Sigmoid colon (tissue), 7 donors: Measurements from ENCODE around the gene GPR42. TPM values are rescaled to one million over a fixed set of nuclear protein-coding genes. Genes with fewer than 3 reads are reported as not detected.
"Not testable (repeated sequence)": the region's sequence is repeated elsewhere in the genome, so short reads cannot be mapped to it uniquely, and the experiment has no call there.

Experiments
- DNase-seq: peaks from one replicate; pipeline ENCODE4 v3.0.0-alpha.2; 2019
- H3K27ac ChIP-seq, 4 donors: fragments of 200-600 bp; sonication (generic); one replicate each; pipeline ENCODE4 v1.5.1; 2016 to 2019; ENCODE audit warnings: mild to moderate bottlenecking in 1 of 4
- H3K27me3 ChIP-seq, 3 donors: fragments of 200-600 bp; sonication (generic); one replicate each; pipeline ENCODE4 v1.5.1; 2019; ENCODE audit warnings: mild to moderate bottlenecking in 1 of 3
- H3K36me3 ChIP-seq, 4 donors: fragments of 200-600 bp; sonication (generic); one replicate each; pipeline ENCODE4 v1.5.1; 2016 to 2019
- H3K4me1 ChIP-seq, 4 donors: fragments of 200-600 bp; sonication (generic); one replicate each; pipeline ENCODE4 v1.5.1; 2017 to 2019
- H3K4me3 ChIP-seq, 4 donors: fragments of 200-600 bp; sonication (generic); one replicate each; pipeline ENCODE4 v1.5.1; 2017 to 2019; ENCODE audit warnings: mild to moderate bottlenecking in 2 of 4, moderate library complexity in 1 of 4
- H3K9me3 ChIP-seq, 4 donors: fragments of 200-600 bp in 3 of 4; sonication (generic) in 3 of 4; one replicate each; pipeline versions ENCODE4 v1.5.1 to v1.6.1; 2013 to 2019
- CTCF ChIP-seq, 4 experiments: fragments of 450-650 bp in 3 of 4; fragments of 200-600 bp in 1 of 4; IDR thresholded peaks; one replicate each; pipeline ENCODE4 v1.5.1; 2016 to 2019; ENCODE audit warnings: antibody characterized with exemption in 4 of 4, mild to moderate bottlenecking in 3 of 4, moderate library complexity in 2 of 4
- EP300 ChIP-seq, 4 donors: sonication (generic); formaldehyde crosslinking; IDR thresholded peaks; one replicate each; pipeline ENCODE4 v1.6.1; 2017; ENCODE audit warnings: antibody characterized with exemption in 4 of 4
- POLR2A ChIP-seq, 2 donors: fragments of 450-650 bp; IDR thresholded peaks; one replicate each; pipeline ENCODE4 v1.6.1; 2016; ENCODE audit warnings: antibody characterized with exemption in 2 of 2, mild to moderate bottlenecking in 2 of 2, moderate library complexity in 2 of 2
- POLR2AphosphoS5 ChIP-seq, 4 donors: sonication (generic); formaldehyde crosslinking; IDR thresholded peaks; one replicate each; pipeline ENCODE4 v1.6.1; 2017; ENCODE audit warnings: antibody characterized with exemption in 4 of 4
- WGBS, 2 donors: extraction: QIAGEN DNeasy Blood & Tissue Kit; methylation state at CpG; one replicate each; pipeline ENCODE4 v1.1.7; 2013; 5-methylcytosine and 5-hydroxymethylcytosine counted together
- intact Hi-C: fragments of 100-400 bp; cut with DNase I; formaldehyde crosslinking; loops from one replicate; pipeline ENCODE4 v1.15.1; 2023
- polyA plus RNA-seq, 3 donors: library from polyadenylated mRNA; stranded (reverse); fragments of 200-250 nt; gene quantifications; one replicate each; pipeline ENCODE4 v1.2.3, GENCODE V29; 2013
- total RNA-seq, 4 donors: library from RNA; depleted of rRNA; stranded (reverse); fragments of >200 nt; gene quantifications; one replicate each; pipeline ENCODE4 v1.1.0, GENCODE V29; 2016
- donor health status: healthy with polysubstance abuse.
- donor health status: Bipolar disorder and iron deficiency.
- donor health status: healthy.

Gene GPR42
- total and polyA plus RNA-seq, 7 donors, result 0.17 to 0.83 (median 0.31) TPM; not detected in 3

DNA sequence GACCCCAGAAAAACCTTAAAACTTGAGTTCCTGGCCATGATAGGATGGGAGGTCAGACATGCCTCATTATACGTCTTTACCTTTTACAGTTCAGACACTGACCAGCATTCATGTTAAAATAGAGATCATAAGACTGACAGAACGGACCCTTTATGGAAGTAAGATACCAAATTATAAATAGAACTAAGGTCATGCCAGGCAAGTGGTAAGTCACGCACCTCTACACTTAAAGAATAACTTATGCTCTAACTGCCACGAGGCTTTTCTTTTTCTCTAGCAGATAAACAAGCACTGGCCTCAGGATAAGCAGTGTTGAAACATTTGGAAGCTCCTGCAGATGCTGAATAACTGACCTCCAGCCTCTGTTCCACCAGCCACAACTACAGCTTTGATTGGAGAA lies 28.4 kb downstream of the GPR42 start:
- no peaks in the 10 kb centered on the region for H3K27me3 ChIP-seq
- intact Hi-C loops, result no loop called here
- H3K4me1 ChIP-seq, result peaks cover 0 to 16% (median 4%) of the 10 kb centered on the region in 4 donors
- no peak for DNase-seq
- H3K36me3 ChIP-seq, result no peaks in the 10 kb centered on the region
- no peak for TF ChIP-seq EP300 (IDR thresholded peaks at IDR 0.05)
- TF ChIP-seq POLR2AphosphoS5 (IDR thresholded peaks at IDR 0.05), result no peak
- TF ChIP-seq POLR2A (IDR thresholded peaks at IDR 0.05), result no peak
- no peak for TF ChIP-seq CTCF (IDR thresholded peaks at IDR 0.05)
- H3K9me3 ChIP-seq, result no peaks in the 10 kb centered on the region
- WGBS, 2 donors, result 77 to 78% methylated on average over 4 of the region's 4 CpGs
- no peak overlapping the region for H3K4me3 ChIP-seq
- no peak overlapping the region for H3K27ac ChIP-seq

DNA sequence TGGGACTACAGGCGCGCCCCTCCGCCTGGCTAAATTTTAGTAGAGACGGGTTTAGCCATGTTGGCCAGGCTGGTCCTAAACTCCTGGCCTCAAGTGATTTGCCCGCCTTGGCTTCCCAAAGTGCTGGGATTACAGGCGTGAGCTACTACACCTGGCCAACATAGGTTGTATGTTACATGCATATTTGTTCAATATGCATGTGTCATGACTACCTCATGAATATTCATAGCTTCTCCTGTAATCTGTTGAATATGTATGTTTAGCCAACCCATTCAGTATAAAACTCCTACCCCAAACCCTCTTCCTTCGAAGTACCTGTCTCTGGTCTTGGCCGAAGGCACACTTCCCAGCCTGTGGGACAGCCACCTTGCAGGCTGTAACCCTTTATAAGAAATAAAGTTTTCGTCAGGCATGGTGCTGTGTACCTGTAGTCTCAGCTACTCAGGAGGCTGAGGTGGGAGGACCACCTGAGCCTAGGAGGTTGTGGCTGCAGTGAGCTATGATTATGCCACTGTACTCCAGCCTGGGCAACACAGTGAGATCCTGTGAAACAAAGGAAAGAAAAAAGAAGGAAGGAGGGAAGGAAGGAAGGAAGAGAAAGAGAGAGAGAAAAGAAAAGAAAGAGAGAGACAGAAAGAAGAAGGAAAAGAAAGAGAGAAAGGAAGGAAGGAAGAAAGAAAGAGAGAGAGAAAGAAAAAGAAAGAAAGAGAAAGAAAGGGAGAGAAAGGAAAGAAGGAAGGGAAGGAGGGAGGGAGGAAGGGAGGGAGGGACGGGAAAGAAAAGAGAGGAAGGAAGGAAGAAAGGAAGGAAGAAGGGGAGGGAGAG lies 29.3 kb downstream of the GPR42 start:
- WGBS, 2 donors, result 82 to 87% methylated on average over 10 of the region's 10 CpGs
- no peak for TF ChIP-seq POLR2A (IDR thresholded peaks at IDR 0.05)
- no peak for TF ChIP-seq CTCF (IDR thresholded peaks at IDR 0.05)
- no peak for TF ChIP-seq EP300 (IDR thresholded peaks at IDR 0.05)
- TF ChIP-seq POLR2AphosphoS5 (IDR thresholded peaks at IDR 0.05), result no peak
- no peak for DNase-seq
- intact Hi-C loops, result no loop called here
- Histone ChIP-seq H3K4me3 (no peak overlapping the region), H3K36me3 (no peaks in the 10 kb centered on the region), H3K4me1 (peaks cover 0 to 15% (median 4%) of the 10 kb centered on the region in 4 donors), H3K27ac (no peak overlapping the region), H3K27me3 (no peaks in the 10 kb centered on the region), H3K9me3 (no peaks in the 10 kb centered on the region)

GRCh38 chr19:35400773-35401100 lies 29.9 kb downstream of the GPR42 start:
- Histone ChIP-seq H3K4me1 (peaks cover 0 to 9% (median 3%) of the 10 kb centered on the region in 4 donors), H3K36me3 (no peaks in the 10 kb centered on the region), H3K27me3 (no peaks in the 10 kb centered on the region), H3K9me3 (no peaks in the 10 kb centered on the region), H3K4me3 (no peak overlapping the region), H3K27ac (no peak overlapping the region)
- WGBS, 2 donors, result 95 to 96% methylated on average over 7 of the region's 7 CpGs
- no peak for TF ChIP-seq POLR2A (IDR thresholded peaks at IDR 0.05)
- TF ChIP-seq CTCF (IDR thresholded peaks at IDR 0.05), result no peak
- TF ChIP-seq EP300 (IDR thresholded peaks at IDR 0.05), result no peak
- no peak for TF ChIP-seq POLR2AphosphoS5 (IDR thresholded peaks at IDR 0.05)
- DNase-seq, result no peak
- intact Hi-C loops, result no loop called here

DNA sequence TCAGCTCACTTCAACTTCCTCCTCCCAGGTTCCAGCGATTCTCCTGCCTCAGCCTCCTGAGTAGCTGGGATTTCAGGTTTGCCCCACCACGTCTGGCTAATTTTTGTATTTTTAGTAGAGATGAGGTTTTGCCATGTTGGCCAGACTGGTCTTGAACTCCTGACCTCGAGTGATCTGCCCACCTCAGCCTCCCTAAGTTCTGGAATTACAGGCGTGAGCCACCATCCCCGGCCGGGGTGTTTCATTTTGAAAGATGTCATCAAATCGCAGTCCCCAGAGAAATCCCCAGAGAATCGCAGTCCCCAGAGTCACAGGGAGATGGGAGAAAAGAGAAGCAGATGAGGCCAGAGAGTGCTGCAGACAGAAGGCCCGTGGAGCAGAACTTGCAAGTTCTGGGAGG lies 30.5 kb downstream of the GPR42 start:
- H3K36me3 ChIP-seq, intact Hi-C loops, H3K9me3 ChIP-seq, H3K4me3 ChIP-seq, DNase-seq, H3K27ac ChIP-seq, H3K27me3 ChIP-seq, H3K4me1 ChIP-seq: not testable (repeated sequence)
- WGBS, 2 donors, result 85 to 88% methylated on average over 9 of the region's 9 CpGs

GRCh38 chr19:35403116-35403760 lies 32.4 kb downstream of the GPR42 start:
- intact Hi-C loops, result no loop called here
- H3K4me1 ChIP-seq, result peaks cover 0 to 6% (median 0%) of the 10 kb centered on the region in 4 donors
- no peak for TF ChIP-seq POLR2A (IDR thresholded peaks at IDR 0.05)
- no peak for TF ChIP-seq CTCF (IDR thresholded peaks at IDR 0.05)
- TF ChIP-seq EP300 (IDR thresholded peaks at IDR 0.05), result no peak
- no peak for TF ChIP-seq POLR2AphosphoS5 (IDR thresholded peaks at IDR 0.05)
- no peaks in the 10 kb centered on the region for H3K9me3 ChIP-seq
- no peak overlapping the region for H3K4me3 ChIP-seq
- DNase-seq, result no peak
- no peaks in the 10 kb centered on the region for H3K36me3 ChIP-seq
- H3K27me3 ChIP-seq, result no peaks in the 10 kb centered on the region
- WGBS, 2 donors, result 87% methylated on average over 8 of the region's 8 CpGs
- H3K27ac ChIP-seq, result no peak overlapping the region
